PC-3 (cell line): Measurements from ENCODE around the gene ZNF391. TPM values are rescaled to one million over a fixed set of nuclear protein-coding genes. Genes with fewer than 3 reads are reported as not detected.

ENCODE experiments used
- ATAC-seq: fragments of 200-7000 bp; cut with Tn5 transposase; 2 replicates; pipeline ENCODE4 v1.9.1; 2020; ENCODE audit warnings: mild to moderate bottlenecking, moderate library complexity
- BruUV-seq: library from RNA; stranded (reverse); fragments of 400-500 nt; replicated peaks from 2 replicates; lab custom pipeline; 2021; lab: Mats Ljungman, UMichigan
- CTCF ChIA-PET: fragments of 300-600 bp; sonication (Branson Sonifier 250); formaldehyde crosslinking; loops from one replicate; lab custom pipeline; 2022; ENCODE audit warnings: antibody characterized with exemption; lab: Charles Lee
- POLR2A ChIA-PET: fragments of 300-600 bp; sonication (Branson Sonifier 250); formaldehyde crosslinking; loops from one replicate; lab custom pipeline; 2022; ENCODE audit warnings: antibody characterized with exemption; ENCODE audit not compliant: unreplicated experiment; lab: Charles Lee
- DNase-seq: peaks from one replicate; pipeline ENCODE4 v3.0.0-alpha.2; 2015
- H2AFZ ChIP-seq: fragments of 300-600 bp; sonication (generic); 2 replicates; pipeline ENCODE4 v1.6.0; 2016; ENCODE audit warnings: antibody characterized with exemption, low read length
- H3F3A ChIP-seq: fragments of 300-600 bp; sonication (generic); one replicate; pipeline ENCODE4 v1.6.0; 2017; ENCODE audit warnings: antibody characterized with exemption, low read length, control low read depth, mild to moderate bottlenecking; ENCODE audit not compliant: unreplicated experiment
- H3K27ac ChIP-seq: fragments of 300-600 bp; sonication (generic); 2 replicates; pipeline ENCODE4 v1.5.1; 2016; ENCODE audit warnings: mild to moderate bottlenecking, low read length
- H3K27me3 ChIP-seq: fragments of 300-600 bp; sonication (generic); 2 replicates; pipeline ENCODE4 v1.6.1; 2016; ENCODE audit warnings: low read length, mixed read lengths
- H3K36me3 ChIP-seq: fragments of 300-600 bp; sonication (generic); 2 replicates; pipeline ENCODE4 v1.6.1; 2016; ENCODE audit warnings: low read depth, mixed run types, low read length, mixed read lengths
- H3K4me1 ChIP-seq: fragments of 300-600 bp; sonication (generic); 2 replicates; pipeline ENCODE4 v1.5.1; 2016; ENCODE audit warnings: low read length; ENCODE audit not compliant: insufficient read depth
- H3K4me2 ChIP-seq: fragments of 300-600 bp; sonication (generic); 2 replicates; pipeline ENCODE4 v1.6.0; 2016; ENCODE audit warnings: low read length
- H3K4me3 ChIP-seq: fragments of 300-600 bp; sonication (generic); 2 replicates; pipeline ENCODE4 v1.5.1; 2016; ENCODE audit warnings: mild to moderate bottlenecking, low read length, mixed read lengths
- H3K79me2 ChIP-seq: fragments of 300-600 bp; sonication (generic); 2 replicates; pipeline ENCODE4 v1.6.1; 2017; ENCODE audit warnings: low read length, mixed read lengths
- H3K9ac ChIP-seq: fragments of 300-600 bp; sonication (generic); 2 replicates; pipeline ENCODE4 v1.6.0; 2016; ENCODE audit warnings: mild to moderate bottlenecking, low read length
- H3K9me2 ChIP-seq: fragments of 300-600 bp; sonication (generic); replicated peaks from 2 replicates; pipeline ENCODE4 v1.6.1; 2016; ENCODE audit warnings: mixed run types, low read length, mixed read lengths
- H3K9me3 ChIP-seq: fragments of 300-600 bp; sonication (generic); 2 replicates; pipeline ENCODE4 v1.6.1; 2016; ENCODE audit warnings: low read length, mixed read lengths
- H4K20me1 ChIP-seq: fragments of 300-600 bp; sonication (generic); 2 replicates; pipeline ENCODE4 v1.6.1; 2016; ENCODE audit warnings: low read length, mixed read lengths
- CTCF ChIP-seq: fragments of 300-600 bp; sonication (generic); conservative IDR thresholded peaks from 2 replicates; pipeline ENCODE4 v1.5.1; 2017; ENCODE audit warnings: antibody characterized with exemption, low read depth, mild to moderate bottlenecking, low read length
- EZH2 ChIP-seq: fragments of 300-600 bp; sonication (generic); IDR thresholded peaks from one replicate; pipeline ENCODE4 v1.6.1; 2017; ENCODE audit warnings: antibody characterized with exemption, mild to moderate bottlenecking, low read length; ENCODE audit not compliant: unreplicated experiment
- EZH2phosphoT487 ChIP-seq: fragments of 300-600 bp; sonication (generic); IDR thresholded peaks from 2 replicates; pipeline ENCODE4 v1.6.1; 2018; ENCODE audit warnings: mild to moderate bottlenecking, antibody characterized with exemption, low read length, borderline replicate concordance
- intact Hi-C: fragments of 100-400 bp; cut with micrococcal nuclease; formaldehyde crosslinking; loops from 2 replicates; pipeline ENCODE4 v1.9.0; 2023
- total RNA-seq: library from RNA; depleted of rRNA; stranded (reverse); fragments of >200 nt; gene quantifications from 2 replicates; pipeline ENCODE4 v1.2.3, GENCODE V29; 2014

Gene ZNF391
- total RNA-seq, 1 experiment from 2014 or later = 5.9 TPM

DNA sequence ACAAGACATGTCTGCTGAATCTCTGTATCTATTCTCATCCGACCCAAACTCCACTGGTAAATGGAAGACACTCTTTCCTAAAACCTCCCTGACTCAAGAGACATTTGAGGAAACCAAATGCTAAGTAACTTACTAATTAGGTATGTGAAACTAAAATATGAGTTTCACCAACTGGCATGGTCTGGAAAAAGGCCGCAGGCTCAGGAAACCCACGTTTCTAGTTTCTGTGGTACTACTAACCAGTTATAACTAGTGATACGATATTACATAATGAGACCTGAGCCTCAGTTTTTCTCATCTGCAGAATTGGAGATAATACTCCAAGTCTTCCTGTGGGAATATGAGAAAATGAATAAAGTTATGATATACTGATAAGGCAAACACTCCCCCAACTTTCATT is 39.9 kb downstream of the ZNF391 start:
- Histone ChIP-seq H3K36me3 (no peaks in the 10 kb centered on the region), H3K9me3 (no peaks in the 10 kb centered on the region; the same call in 1 of the 2 replicates), H3F3A (no peaks in the 10 kb centered on the region), H3K9me2 (no peaks in the 10 kb centered on the region), H2AFZ (no peak overlapping the region), H3K27me3 (no peaks in the 10 kb centered on the region), H3K4me2 (no peak overlapping the region), H3K4me1 (no peaks in the 10 kb centered on the region), H4K20me1 (no peaks in the 10 kb centered on the region), H3K4me3 (no peak overlapping the region), H3K9ac (no peak overlapping the region), H3K27ac (no peak overlapping the region), H3K79me2 (no peaks in the 10 kb centered on the region)
- ChIA-PET POLR2A (no interaction called here), CTCF (no interaction called here)
- intact Hi-C loops = no loop called here
- TF ChIP-seq EZH2 (no peak), CTCF (no peak)
- BruUV-seq = no TSS peak
- ATAC-seq (no peak), DNase-seq (no peak)

- Histone ChIP-seq H2AFZ (no peak overlapping the region), H3K9me2 (no peaks in the 10 kb centered on the region), H3K4me1 (no peaks in the 10 kb centered on the region), H3K36me3 (no peaks in the 10 kb centered on the region), H3K9ac (no peak overlapping the region), H3K4me3 (no peak overlapping the region), H3K79me2 (no peaks in the 10 kb centered on the region), H4K20me1 (no peaks in the 10 kb centered on the region), H3K4me2 (no peak overlapping the region), H3K27me3 (no peaks in the 10 kb centered on the region), H3F3A (no peaks in the 10 kb centered on the region), H3K27ac (no peak overlapping the region), H3K9me3 (no peaks in the 10 kb centered on the region; the same call in 1 of the 2 replicates)
- ChIA-PET POLR2A (no interaction called here), CTCF (no interaction called here)
- ATAC-seq = no peak
- intact Hi-C loops = no loop called here
- TF ChIP-seq CTCF = no peak
- TF ChIP-seq EZH2phosphoT487 = no peak
- TF ChIP-seq EZH2 = no peak
- DNase-seq = no peak
- BruUV-seq = no TSS peak
These were observed 40.4 kb downstream of the ZNF391 start for GRCh38 chr6:27428966-27429365.

GRCh38 chr6:27433714-27434113 is 45.2 kb downstream of the ZNF391 start:
- POLR2A ChIA-PET = no interaction called here
- TF ChIP-seq EZH2phosphoT487 (no peak), EZH2 (no peak), CTCF (no peak)
- no peaks in the 10 kb centered on the region for H3K27me3 ChIP-seq
- H2AFZ ChIP-seq = no peak overlapping the region
- H3K9ac ChIP-seq = no peak overlapping the region
- no peak for DNase-seq
- intact Hi-C loops = no loop called here
- H3K4me3 ChIP-seq = no peak overlapping the region
- H3K27ac ChIP-seq = no peak overlapping the region
- no peak overlapping the region for H3K4me2 ChIP-seq
- no peaks in the 10 kb centered on the region for H3K79me2 ChIP-seq
- H3K4me1 ChIP-seq = no peaks in the 10 kb centered on the region
- no peaks in the 10 kb centered on the region for H3K36me3 ChIP-seq
- no TSS peak for BruUV-seq
- H3K9me2 ChIP-seq = no peaks in the 10 kb centered on the region
- H4K20me1 ChIP-seq = no peaks in the 10 kb centered on the region
- CTCF ChIA-PET = no interaction called here
- no peaks in the 10 kb centered on the region for H3F3A ChIP-seq
- H3K9me3 ChIP-seq = no peaks in the 10 kb centered on the region
- no peak for ATAC-seq
